Osteoblast (primary cell): ENCODE measurements around the gene SLC9C1. TPM values are rescaled to one million over a fixed set of nuclear protein-coding genes. Genes with fewer than 3 reads are reported as not detected.

Source experiments
- DNase-seq: peaks from one replicate; pipeline ENCODE4 v3.0.0; 2011; ENCODE audit warnings: low spot score, mixed read lengths; ENCODE audit not compliant: insufficient read length; ENCODE audit errors: missing footprints
- H2AFZ ChIP-seq: 2 replicates; pipeline ENCODE4 v1.6.0; 2011; ENCODE audit warnings: mild to moderate bottlenecking, low read length
- H3K27ac ChIP-seq: 2 replicates; pipeline ENCODE4 v1.5.1; 2011; ENCODE audit warnings: mild to moderate bottlenecking, low read depth, low read length, moderate library complexity
- H3K27me3 ChIP-seq: 2 replicates; pipeline ENCODE4 v1.6.0; 2012; ENCODE audit warnings: mild to moderate bottlenecking, control low read depth, inconsistent platforms, low read length, moderate library complexity; ENCODE audit not compliant: insufficient read depth
- H3K36me3 ChIP-seq: 2 replicates; pipeline ENCODE4 v1.5.1; 2011; ENCODE audit warnings: mild to moderate bottlenecking, low read length, control low read depth, moderate library complexity; ENCODE audit not compliant: insufficient read depth
- H3K4me1 ChIP-seq: 2 replicates; pipeline ENCODE4 v1.5.1; 2011; ENCODE audit warnings: mild to moderate bottlenecking, low read length, control low read depth, moderate library complexity; ENCODE audit not compliant: insufficient read depth
- H3K4me2 ChIP-seq: 2 replicates; pipeline ENCODE4 v1.6.0; 2011; ENCODE audit warnings: mild to moderate bottlenecking, low read length; ENCODE audit not compliant: insufficient read depth
- H3K4me3 ChIP-seq: fragments of 200-600 bp; sonication (generic); 3 replicates; pipeline ENCODE4 v1.5.1; 2012; ENCODE audit warnings: mild to moderate bottlenecking, low read length, inconsistent platforms; ENCODE audit not compliant: insufficient read depth
- H3K79me2 ChIP-seq: 2 replicates; pipeline ENCODE4 v1.6.0; 2012; ENCODE audit warnings: mild to moderate bottlenecking, low read length, control low read depth, inconsistent platforms; ENCODE audit not compliant: insufficient read depth
- H3K9me3 ChIP-seq: 2 replicates; pipeline ENCODE4 v1.5.1; 2011; ENCODE audit warnings: low read depth, low read length, control low read depth
- H4K20me1 ChIP-seq: 2 replicates; pipeline ENCODE4 v1.6.0; 2012; ENCODE audit warnings: mild to moderate bottlenecking, low read length, control low read depth; ENCODE audit not compliant: insufficient read depth
- total RNA-seq: library from RNA; depleted of rRNA; stranded (reverse); fragments of >200 nt; gene quantifications from 2 replicates; pipeline ENCODE4 v1.2.3, GENCODE V29; 2012
- TF ChIP-seq, protein P1 (sequence below): IDR thresholded peaks from 2 replicates; pipeline ENCODE4 v1.5.1; 2011; ENCODE audit warnings: mild to moderate bottlenecking, low read depth, low read length, moderate library complexity; ENCODE audit errors: extremely low read depth

Gene SLC9C1
- total RNA-seq, 1 donor, result not detected

DNA sequence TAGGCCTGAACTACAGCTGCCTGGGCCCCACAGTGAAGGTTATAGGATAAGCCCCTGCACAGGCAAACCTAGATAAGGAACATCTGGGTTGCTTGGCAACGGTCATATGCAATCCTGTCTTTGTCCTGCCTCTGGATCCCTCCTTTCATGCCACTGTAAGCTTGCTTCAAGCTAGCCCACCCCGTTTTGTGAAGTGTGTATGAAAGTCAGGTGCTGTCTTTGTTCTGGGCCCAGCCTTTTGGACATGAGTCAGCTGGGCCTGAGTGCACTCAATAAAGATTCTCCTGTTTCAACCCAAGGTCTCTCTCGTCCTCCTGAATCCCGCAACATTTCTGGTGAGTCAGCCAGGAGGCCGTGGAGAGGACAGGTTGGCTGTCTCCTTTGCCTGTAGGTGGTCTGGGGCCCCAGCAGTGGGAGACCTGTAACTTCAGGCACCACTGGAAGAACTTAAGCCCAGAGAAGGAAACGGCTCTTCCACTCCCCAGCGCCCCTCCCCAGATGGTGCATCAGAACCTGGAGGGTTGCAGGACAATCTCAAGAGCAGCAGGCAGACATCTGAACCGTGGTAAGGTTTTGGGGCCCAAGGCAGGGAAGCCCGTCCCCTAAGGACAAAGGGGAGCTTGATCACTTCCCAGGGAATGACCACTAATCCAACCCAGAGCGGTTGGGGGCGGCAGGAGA, 8.3 kb upstream of the SLC9C1 start:
- peaks cover 15% of the 10 kb centered on the region for H3K4me1 ChIP-seq
- H4K20me1 ChIP-seq, result no peaks in the 10 kb centered on the region
- H3K36me3 ChIP-seq, result no peaks in the 10 kb centered on the region
- H3K9me3 ChIP-seq, result no peaks in the 10 kb centered on the region
- no peak overlapping the region for H3K27ac ChIP-seq
- TF ChIP-seq, protein P1, sequence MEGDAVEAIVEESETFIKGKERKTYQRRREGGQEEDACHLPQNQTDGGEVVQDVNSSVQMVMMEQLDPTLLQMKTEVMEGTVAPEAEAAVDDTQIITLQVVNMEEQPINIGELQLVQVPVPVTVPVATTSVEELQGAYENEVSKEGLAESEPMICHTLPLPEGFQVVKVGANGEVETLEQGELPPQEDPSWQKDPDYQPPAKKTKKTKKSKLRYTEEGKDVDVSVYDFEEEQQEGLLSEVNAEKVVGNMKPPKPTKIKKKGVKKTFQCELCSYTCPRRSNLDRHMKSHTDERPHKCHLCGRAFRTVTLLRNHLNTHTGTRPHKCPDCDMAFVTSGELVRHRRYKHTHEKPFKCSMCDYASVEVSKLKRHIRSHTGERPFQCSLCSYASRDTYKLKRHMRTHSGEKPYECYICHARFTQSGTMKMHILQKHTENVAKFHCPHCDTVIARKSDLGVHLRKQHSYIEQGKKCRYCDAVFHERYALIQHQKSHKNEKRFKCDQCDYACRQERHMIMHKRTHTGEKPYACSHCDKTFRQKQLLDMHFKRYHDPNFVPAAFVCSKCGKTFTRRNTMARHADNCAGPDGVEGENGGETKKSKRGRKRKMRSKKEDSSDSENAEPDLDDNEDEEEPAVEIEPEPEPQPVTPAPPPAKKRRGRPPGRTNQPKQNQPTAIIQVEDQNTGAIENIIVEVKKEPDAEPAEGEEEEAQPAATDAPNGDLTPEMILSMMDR, result no peak
- H2AFZ ChIP-seq, result peak overlapping the region; percentile 98
- H3K27me3 ChIP-seq, result peaks cover 5% of the 10 kb centered on the region
- peak overlapping the region; percentile 76 for H3K4me3 ChIP-seq
- no peaks in the 10 kb centered on the region for H3K79me2 ChIP-seq
- H3K4me2 ChIP-seq, result peak overlapping the region; percentile 94
- DNase-seq, result no peak

DNA sequence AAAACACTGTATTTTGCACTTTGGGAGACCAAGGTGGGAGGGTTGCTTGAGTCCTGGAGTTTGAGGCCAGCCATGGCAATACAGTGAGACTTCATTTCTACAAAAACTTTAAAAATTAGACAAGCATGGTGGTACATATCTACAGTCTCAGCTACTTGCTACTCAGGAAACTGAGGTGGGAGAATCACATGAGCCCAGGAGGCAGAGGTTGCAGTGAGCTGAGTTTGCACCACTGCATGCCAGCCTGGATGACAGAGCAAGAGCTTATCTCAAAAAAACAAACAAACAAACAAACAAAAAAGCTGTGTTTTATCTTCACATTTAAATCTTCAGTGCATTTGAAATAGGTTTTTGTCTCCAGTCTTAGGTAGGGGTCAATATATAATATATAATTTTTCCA, 4.8 kb upstream of the SLC9C1 start:
- H3K4me1 ChIP-seq, result peaks cover 14% of the 10 kb centered on the region
- peaks cover 5% of the 10 kb centered on the region for H3K27me3 ChIP-seq
- H3K36me3 ChIP-seq, result no peaks in the 10 kb centered on the region
- no peaks in the 10 kb centered on the region for H4K20me1 ChIP-seq
- no peak overlapping the region for H3K4me3 ChIP-seq
- no peak for DNase-seq
- no peak overlapping the region for H3K27ac ChIP-seq
- no peak overlapping the region for H3K4me2 ChIP-seq
- H3K79me2 ChIP-seq, result no peaks in the 10 kb centered on the region
- no peaks in the 10 kb centered on the region for H3K9me3 ChIP-seq
- TF ChIP-seq, protein P1, result no peak
- no peak overlapping the region for H2AFZ ChIP-seq

DNA sequence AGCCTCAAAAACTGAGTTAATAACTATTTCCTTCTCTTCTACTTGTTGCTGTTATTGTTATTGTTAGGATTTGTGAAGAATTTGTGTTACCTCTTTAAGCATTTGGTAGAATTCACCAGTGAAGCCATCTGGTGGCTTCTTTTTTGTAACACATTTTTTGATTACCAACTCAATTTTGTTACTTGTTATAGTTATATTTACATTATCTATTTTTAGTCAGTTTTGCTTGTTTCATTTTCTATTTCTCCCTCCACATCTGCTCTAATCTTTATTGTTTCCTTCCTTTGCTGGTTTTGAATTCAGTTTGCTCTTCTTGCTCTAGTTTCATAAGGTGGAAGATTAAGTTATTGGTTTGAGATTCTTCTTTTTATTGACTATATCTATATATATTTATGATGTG, 3.7 kb upstream of the SLC9C1 start:
- TF ChIP-seq, protein P1, result no peak
- Histone ChIP-seq H3K27ac (no peak overlapping the region), H3K36me3 (no peaks in the 10 kb centered on the region), H3K27me3 (peaks cover 5% of the 10 kb centered on the region), H2AFZ (no peak overlapping the region), H3K4me3 (no peak overlapping the region), H3K79me2 (no peaks in the 10 kb centered on the region), H3K4me2 (no peak overlapping the region), H3K9me3 (no peaks in the 10 kb centered on the region), H4K20me1 (no peaks in the 10 kb centered on the region), H3K4me1 (peaks cover 9% of the 10 kb centered on the region)
- DNase-seq, result no peak

DNA sequence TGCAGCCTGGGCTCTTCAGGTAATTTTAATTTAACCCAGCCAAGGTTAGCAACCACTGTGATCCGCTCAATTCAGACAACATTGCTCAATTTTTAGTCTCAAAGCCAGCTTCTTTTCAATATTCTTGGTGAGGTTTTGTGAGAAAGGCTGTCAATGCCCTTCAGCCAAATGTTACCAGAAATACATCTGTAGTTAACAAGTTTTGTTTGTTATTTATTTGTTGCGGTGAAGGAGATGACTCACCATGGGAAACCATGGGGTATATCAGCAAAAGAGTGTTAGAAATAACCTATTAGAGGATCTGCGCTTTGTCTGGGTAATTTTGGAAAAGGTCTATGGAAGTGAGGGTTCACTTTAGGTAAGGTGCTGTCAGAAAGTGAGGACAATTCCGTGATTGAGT, 5.0 kb downstream of the SLC9C1 start:
- TF ChIP-seq, protein P1, result no peak
- H3K4me2 ChIP-seq, result no peak overlapping the region
- H3K27me3 ChIP-seq, result peaks cover 2% of the 10 kb centered on the region
- no peaks in the 10 kb centered on the region for H3K9me3 ChIP-seq
- H3K27ac ChIP-seq, result no peak overlapping the region
- no peak overlapping the region for H3K4me3 ChIP-seq
- no peaks in the 10 kb centered on the region for H3K36me3 ChIP-seq
- no peaks in the 10 kb centered on the region for H3K79me2 ChIP-seq
- H3K4me1 ChIP-seq, result peaks cover 6% of the 10 kb centered on the region
- H2AFZ ChIP-seq, result no peak overlapping the region
- H4K20me1 ChIP-seq, result no peaks in the 10 kb centered on the region
- DNase-seq, result no peak
